Tibial nerve (tissue), 3 donors: ENCODE measurements around the gene CDK6.

Source experiments
- POLR2A ChIP-seq, 2 donors: fragments of 450-650 bp; IDR thresholded peaks; one replicate each; pipeline ENCODE4 v1.6.1; 2017; ENCODE audit warnings: antibody characterized with exemption in 2 of 2, mild to moderate bottlenecking in 2 of 2, moderate library complexity in 2 of 2
- TF ChIP-seq, protein P1 (sequence below), 5 experiments: fragments of 200-600 bp in 3 of 5; fragments of 450-650 bp in 2 of 5; sonication (generic) in 3 of 5; IDR thresholded peaks; one replicate each; pipeline ENCODE4 v1.5.1; 2016 to 2019; ENCODE audit warnings: antibody characterized with exemption in 5 of 5, mild to moderate bottlenecking in 3 of 5, moderate library complexity in 2 of 5

DNA sequence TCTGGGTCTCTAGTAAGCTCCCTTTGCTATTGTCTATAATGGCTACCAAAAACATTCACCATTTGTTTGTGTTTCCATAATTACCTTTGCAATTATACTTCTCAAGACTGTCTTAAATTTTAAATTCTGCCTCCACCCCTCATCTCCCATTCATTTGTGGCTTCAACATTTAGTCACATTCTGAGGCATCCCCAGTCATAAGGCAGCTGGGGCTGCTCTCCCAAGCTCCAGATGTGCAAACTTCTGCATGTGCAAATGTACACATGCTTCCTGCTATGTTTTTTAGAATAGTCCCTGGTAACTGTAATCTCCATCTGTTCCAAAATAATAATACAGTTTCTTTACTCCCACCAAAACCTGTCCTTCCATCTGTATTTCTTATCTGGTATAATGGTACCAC lies 97.3 kb downstream of the CDK6 start:
- TF ChIP-seq, protein P1, sequence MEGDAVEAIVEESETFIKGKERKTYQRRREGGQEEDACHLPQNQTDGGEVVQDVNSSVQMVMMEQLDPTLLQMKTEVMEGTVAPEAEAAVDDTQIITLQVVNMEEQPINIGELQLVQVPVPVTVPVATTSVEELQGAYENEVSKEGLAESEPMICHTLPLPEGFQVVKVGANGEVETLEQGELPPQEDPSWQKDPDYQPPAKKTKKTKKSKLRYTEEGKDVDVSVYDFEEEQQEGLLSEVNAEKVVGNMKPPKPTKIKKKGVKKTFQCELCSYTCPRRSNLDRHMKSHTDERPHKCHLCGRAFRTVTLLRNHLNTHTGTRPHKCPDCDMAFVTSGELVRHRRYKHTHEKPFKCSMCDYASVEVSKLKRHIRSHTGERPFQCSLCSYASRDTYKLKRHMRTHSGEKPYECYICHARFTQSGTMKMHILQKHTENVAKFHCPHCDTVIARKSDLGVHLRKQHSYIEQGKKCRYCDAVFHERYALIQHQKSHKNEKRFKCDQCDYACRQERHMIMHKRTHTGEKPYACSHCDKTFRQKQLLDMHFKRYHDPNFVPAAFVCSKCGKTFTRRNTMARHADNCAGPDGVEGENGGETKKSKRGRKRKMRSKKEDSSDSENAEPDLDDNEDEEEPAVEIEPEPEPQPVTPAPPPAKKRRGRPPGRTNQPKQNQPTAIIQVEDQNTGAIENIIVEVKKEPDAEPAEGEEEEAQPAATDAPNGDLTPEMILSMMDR (IDR thresholded peaks at IDR 0.05) = no peak
- no peak for TF ChIP-seq POLR2A (IDR thresholded peaks at IDR 0.05)
